Omental fat pad (tissue), 4 donors: Measurements from ENCODE around the gene GRID1. TPM values are rescaled to one million over a fixed set of nuclear protein-coding genes. Genes with fewer than 3 reads are reported as not detected.

Experiments used
- ATAC-seq: fragments of 150-250 bp; one replicate; pipeline ENCODE4 v1.9.1; 2016; ENCODE audit warnings: mild to moderate bottlenecking, moderate library complexity; ENCODE audit not compliant: low FRiP score
- DNase-seq: peaks from one replicate; pipeline ENCODE4 v3.0.0-alpha.2; 2019; ENCODE audit warnings: low spot score
- total RNA-seq, 4 donors: library from RNA; depleted of rRNA; stranded (reverse); fragments of >200 nt; gene quantifications; one replicate each; pipeline ENCODE4 v1.1.0, GENCODE V29; 2016
- TF ChIP-seq, protein P1 (sequence below), 3 donors: fragments of 450-650 bp; IDR thresholded peaks; one replicate each; pipeline ENCODE4 v1.5.1; 2016 to 2017; ENCODE audit warnings: antibody characterized with exemption in 3 of 3, mild to moderate bottlenecking in 3 of 3, moderate library complexity in 2 of 3

Gene GRID1
- total RNA-seq, 4 donors from 2014 or later, result 1.5 to 3.5 (median 2.4) TPM

DNA sequence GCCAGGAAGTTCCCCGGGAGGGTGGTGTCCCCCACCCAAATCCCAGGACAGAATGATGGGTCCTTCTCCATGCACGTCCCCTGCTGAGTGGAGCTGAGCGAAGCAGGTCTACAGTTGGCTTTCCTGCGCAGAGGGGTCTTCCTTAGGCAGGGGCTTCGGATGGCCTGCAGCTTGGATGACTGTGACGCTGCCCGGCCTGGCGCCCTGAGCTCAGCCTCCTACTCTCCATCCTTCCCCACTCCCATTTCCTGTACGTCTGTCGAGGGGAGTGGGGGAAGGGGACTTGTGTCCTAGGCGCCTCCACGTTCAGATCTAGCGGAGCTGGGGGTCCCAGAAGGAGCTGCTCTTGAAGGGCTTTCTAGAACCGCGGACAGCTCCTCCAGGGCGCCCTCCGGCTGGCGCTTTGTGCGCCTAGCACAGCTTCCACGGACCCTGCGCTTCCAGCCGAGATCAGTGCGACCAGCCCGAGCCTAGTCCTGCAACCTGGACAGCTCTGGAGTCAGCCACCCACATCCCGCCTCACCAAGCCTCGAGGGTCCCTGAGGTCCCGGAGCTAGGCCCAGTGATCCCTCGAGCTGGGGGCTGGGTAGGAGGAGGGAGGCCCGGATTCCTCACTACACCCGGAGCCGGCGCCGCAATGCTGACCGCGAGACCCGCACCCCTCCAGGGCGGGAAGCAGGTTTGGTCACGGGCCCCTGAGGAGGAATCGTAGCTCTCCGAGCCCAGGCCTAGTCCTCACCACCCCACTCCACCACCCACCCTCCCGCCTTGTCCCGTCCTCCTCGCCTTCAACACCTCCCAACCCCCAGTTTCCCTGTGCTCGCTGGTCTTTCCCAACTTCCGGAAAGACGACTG is 1.9 kb downstream of the GRID1 start:
- DNase-seq, result peak; percentile 8
- no peak for ATAC-seq
- TF ChIP-seq, protein P1, sequence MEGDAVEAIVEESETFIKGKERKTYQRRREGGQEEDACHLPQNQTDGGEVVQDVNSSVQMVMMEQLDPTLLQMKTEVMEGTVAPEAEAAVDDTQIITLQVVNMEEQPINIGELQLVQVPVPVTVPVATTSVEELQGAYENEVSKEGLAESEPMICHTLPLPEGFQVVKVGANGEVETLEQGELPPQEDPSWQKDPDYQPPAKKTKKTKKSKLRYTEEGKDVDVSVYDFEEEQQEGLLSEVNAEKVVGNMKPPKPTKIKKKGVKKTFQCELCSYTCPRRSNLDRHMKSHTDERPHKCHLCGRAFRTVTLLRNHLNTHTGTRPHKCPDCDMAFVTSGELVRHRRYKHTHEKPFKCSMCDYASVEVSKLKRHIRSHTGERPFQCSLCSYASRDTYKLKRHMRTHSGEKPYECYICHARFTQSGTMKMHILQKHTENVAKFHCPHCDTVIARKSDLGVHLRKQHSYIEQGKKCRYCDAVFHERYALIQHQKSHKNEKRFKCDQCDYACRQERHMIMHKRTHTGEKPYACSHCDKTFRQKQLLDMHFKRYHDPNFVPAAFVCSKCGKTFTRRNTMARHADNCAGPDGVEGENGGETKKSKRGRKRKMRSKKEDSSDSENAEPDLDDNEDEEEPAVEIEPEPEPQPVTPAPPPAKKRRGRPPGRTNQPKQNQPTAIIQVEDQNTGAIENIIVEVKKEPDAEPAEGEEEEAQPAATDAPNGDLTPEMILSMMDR (IDR thresholded peaks at IDR 0.05), result no peak

DNA sequence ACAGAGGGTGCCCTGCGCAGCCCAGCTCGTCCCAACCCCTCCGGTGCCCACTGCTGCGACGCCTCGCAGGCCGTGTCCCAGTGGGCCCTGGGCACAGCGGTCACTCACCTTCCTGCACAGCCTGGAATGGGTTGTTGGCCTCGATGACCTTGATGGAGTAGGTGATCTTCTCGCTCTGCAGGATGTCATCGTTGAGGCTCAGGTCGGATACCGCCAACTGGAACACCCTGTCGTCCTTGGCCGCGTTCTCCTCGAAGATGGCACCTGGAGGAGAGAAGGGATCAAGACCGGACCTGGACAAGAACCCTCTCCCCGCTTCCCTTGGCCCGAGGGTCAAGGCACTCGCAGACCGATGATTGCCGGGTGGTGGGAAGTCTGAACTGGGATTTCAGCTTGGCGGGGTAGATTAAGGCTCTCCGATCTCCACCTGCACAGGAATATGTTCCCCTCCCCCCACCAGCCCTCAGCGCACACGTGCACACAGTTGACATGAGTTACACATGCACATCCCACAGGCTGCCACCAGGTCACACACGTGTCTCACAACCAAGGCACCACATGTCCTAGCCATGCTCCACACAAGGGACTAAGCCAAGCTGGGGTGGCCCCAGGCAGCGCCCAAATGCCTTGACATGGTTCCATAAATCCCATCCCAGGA is 2.6 kb downstream of the GRID1 start:
- DNase-seq, result peak; percentile 19
- TF ChIP-seq, protein P1 (IDR thresholded peaks at IDR 0.05), result no peak
- no peak for ATAC-seq

DNA sequence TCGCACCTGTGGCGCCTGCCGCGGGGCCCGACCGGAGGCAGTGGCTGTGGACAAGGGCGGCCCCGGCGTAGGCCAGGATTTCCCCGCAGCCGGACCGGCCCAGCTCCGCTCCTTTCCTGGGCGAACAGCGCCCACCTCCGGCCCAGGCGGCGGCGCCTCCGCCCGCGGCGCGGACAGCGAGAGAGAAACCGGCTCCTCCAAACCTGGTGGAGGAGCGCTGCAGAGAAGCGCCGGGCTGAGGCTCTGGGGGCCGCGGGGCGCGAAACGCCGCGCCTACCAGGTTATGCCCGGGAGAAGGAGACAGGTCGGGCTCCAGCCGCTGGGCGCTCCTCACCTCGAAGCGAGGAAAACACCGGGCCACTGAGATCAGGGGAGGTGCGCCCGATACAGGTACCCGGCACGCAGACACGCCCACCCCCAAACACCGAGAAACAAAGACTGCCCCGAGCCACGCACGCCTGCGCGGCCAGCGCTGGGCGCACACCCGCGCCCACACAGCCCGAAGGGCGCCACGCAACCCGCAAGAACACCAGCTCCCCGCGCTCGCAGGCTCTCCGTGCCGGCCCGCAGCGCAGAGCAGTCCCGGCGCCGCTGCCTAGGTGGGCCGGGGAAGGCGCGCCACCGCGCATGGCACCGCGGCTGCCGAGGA is 3.3 kb downstream of the GRID1 start:
- TF ChIP-seq, protein P1 (IDR thresholded peaks at IDR 0.05), result no peak
- ATAC-seq (no peak), DNase-seq (peak; percentile 14)

DNA sequence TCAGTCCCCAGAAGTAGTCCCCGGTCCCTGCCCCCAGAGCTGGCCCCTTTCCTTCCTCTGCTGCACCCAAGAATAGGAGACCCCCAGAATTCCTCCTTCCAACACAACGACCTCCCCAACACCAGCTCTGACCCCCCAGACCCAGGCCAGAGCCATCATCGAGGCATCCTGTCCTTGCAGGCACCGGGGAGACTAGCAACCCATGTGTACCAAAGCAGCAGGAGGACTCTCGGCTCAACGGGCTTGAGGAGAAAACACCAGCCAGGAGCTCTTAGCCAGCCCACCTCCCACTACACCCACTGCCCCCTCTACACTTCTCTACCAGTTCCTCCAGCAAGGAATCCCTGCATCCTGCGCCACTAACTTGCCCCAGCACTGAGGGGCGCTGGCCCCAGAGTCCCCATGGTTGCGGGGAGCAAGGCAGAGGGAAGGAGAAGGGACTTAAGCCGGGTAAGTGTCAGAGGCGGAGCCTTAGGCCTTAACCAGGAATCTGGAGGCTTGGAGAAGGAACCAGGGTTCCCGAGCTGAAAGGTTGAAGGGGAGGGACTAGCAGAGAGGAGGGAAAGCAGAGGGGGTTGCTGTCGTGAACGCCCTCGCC is 3.9 kb downstream of the GRID1 start:
- TF ChIP-seq, protein P1 (IDR thresholded peaks at IDR 0.05), result no peak
- DNase-seq (peak; percentile 10), ATAC-seq (no peak)

DNA sequence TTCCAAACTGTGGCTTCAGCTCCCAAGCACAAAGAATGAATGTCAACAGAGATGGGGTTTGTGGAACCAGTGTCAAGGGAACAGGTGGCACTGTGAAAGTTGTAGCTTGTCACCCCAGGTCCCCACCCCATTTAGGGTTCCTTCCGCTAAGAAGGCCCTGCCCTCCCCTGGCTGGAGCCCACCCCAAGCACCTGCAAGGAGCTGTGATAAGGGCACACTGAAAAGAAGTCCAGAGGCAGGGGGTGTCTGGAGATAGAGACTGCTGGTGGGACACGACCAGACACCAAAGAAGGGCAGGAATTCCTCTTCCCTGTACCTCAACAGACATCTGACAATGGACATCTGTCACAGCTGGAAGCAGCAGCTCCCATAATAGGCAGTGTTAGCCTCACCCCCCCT is 4.5 kb downstream of the GRID1 start:
- DNase-seq, result no peak

More for the DNA sequence above, 4.5 kb downstream of the GRID1 start:
- TF ChIP-seq, protein P1 (IDR thresholded peaks at IDR 0.05), result no peak
- ATAC-seq, result no peak
